HG03108 (cell line): ENCODE results near the gene ABCD1.
"Not testable (repeated sequence)": the region's sequence is repeated elsewhere in the genome, so short reads cannot be mapped to it uniquely, and the experiment has no call there.

Experiments
- ATAC-seq: cut with Tn5 transposase; IDR thresholded peaks from one replicate; pipeline ENCODE4 v1.9.1; 2021; ENCODE audit warnings: moderate library complexity; ENCODE audit not compliant: unreplicated experiment

Gene ABCD1

DNA sequence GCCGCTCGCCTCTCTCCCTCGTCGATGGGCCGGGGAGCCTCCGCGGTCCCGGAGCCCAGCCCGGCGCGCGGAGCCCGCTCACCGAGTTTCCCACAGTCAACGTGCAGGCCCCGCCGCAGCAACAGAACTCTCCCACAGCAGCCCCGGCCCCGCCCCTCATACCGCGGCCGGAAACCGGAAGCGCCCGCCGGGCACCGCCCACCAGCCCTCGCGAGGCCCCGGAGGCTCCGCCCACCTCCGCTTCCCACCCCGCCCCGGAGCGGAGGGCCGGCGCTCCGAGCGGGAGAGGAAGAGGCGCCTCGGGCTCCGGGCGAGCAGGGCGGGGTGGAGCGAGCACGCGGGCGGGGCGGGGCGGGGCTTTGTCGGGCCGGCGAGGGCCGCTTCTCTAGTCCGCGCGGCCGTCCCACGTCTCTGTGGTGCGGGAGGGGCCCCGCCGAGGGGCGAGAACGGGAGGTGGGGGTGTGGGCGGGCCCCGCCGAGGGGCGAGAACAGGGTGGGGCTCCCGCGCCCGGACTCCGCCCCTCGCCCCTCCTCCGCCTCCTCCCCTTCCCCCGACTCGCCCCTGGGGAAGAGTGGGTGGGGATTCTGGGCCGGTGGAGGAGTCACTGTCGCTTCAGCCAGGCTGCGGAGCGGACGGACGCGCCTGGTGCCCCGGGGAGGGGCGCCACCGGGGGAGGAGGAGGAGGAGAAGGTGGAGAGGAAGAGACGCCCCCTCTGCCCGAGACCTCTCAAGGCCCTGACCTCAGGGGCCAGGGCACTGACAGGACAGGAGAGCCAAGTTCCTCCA is at the start of gene ABCD1, which contains the start of gene BCAP31:
Gene ABCD1, plus strand, starts transcription at position 605 of the 787 bp plus-strand sequence. CDS start 411 bp downstream, outside the sequence.
Gene BCAP31, minus strand, starts transcription at position 136 of the 787 bp plus-strand sequence. CDS start 1,143 bp downstream, outside the sequence.
- ATAC-seq, result peak; percentile 51

DNA sequence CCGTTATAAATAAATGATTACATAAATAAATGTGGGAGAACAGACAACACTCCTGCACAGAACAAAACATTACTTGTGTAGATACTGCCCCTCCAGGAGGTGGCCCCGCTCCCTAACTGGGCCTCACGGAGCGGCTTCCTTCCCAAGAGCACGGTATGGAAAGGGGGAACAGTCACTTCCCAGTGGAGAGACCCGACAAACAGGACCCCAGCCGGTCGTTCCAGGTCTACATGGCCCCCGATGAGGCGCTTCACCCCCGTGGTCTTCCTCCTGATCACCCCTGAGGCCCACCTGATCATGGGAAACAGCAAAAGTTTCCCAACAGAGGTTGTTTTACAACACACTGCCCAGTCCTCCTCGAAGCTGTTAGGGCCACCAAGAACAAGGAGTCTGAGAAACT is 43.5 kb upstream of the ABCD1 start:
- no peak for ATAC-seq

- not testable (repeated sequence) for ATAC-seq
Measured at GRCh38 chrX:153683486-153683885, 41.2 kb upstream of the ABCD1 start.

- no peak for ATAC-seq
Measured at GRCh38 chrX:153684467-153685155, 40.0 kb upstream of the ABCD1 start.

DNA sequence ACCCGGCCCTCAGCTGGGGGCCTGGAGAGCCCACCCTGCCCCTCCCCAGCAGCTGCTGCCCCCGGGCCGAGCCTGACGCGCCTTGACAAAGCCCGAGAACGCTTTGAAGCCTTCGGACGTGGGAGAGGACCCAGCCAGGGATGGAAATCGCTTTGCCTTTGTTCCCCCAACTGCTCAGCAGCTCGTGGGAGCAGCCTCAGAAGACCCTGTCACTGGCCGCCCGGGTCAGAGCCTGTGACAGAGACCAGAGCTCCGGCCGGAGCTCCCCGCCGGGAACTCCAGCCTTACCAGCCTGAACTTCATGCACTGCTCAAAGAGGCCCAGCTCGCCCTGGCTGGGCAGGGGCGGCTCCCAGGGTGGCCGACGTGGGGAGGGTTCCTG is 39.5 kb upstream of the ABCD1 start:
- no peak for ATAC-seq

DNA sequence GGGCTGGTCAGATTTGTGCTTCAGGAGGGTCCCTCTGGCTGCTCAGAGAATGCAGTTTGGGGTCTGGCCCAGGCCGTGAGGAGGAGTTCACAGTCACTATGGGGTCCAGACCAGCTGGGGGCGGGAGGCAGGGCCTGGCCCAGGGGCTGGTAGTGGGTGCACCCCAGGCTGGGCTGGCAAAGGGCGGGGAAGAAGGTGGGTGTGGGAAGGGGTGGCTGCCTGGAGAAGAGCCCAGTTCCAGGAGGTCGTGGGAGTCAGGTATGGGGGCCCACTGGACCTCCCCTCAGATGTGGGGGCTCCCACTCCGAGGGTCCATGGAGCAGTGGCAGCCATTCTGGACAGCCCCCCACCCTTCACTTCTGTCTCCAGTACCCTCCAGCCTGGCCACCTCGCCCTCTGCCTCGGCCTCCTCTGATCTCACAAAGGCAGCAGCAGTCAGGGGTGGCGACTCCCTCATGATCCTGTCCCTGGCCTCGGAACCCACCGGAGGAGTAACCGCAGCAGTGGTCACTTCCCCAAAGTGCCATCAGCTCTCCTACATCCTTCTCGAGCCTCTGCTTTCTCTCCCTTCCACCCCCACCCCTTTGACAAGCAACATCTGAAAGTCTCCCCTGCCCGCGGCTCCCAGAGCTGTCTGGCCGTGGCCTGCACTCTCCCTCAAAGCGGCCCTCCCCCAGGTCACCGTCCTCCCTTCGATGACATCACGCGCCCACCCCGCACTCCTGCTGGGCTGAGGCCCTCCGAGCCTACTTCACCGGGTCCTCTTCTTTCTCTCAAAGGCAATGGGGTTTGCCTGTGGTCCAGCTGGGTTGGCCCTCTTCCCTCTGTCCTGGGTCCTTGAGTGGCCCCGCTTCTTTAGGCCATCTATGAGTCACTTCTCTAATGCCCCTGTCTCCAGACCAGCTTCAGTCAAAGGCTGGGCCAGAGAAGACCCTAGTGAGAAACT is 38.6 kb upstream of the ABCD1 start:
- ATAC-seq, result no peak

DNA sequence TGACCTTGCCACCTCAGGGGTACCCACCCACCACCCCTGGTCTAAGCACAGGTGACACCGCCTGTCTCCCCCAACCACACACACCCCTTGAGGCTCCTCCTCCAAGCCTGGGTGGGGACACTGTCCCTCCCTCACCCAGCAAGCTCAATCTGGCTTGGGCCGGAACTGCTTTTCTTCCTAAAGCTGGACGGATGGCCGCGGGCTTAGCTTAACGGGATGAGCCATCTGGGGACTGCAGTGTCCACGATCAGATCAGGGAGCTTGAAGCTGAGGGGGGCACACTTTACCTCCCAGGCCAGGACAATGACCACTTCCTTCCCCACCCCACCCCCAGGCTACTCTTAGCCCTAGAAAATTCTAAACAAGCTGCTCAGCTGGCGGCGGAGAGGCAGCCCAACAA is 37.9 kb upstream of the ABCD1 start:
- ATAC-seq, result no peak

DNA sequence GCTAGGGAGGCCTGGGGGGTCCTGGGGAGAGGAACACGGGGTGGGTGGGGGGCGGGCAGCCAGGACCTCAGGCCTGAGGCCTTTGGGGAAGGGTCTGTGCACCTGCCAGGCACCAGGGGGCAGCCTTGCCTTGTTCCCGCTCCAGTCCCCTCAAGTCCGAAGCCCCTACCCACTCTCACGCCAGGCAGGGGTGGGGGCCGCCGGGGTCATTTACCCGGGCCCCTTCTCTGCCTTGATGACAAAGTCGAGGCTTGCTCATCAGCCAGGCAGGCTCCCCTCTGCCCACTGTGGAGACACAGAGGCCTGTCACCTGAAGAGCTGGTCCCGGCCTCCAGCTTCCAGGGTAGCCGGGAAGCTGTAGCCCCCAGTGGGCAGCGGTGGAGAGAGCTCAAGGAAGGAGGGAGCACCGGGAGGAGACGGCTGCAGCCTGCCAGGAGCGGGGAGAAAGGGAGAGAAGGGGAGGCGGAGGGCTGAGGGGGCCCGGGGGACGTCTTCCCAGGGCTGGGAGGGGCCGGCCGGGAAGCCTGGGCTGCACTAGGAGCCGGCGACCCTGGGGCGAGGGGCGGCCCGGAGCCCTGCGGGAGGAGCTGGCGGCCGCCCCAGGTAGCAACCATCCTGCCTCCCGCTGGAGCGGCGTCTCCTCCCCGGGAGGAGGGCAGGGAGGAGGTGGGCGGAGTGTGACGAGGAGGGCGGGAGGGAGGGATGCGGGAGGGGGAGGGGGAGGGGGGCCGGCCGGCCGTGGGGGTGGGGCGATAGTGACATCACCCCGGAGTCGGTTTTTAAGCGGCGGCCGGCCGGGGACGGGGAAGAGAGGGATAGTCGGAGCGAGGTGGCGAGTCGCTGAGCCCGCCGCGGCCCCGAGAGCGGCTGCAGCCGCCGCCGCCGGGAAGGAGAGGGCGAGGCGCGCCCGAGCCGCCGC is 37.3 kb upstream of the ABCD1 start, which contains the start of gene SLC6A8:
Gene SLC6A8, plus strand, starts transcription at position 806 of the 919 bp plus-strand sequence. CDS start 649 bp downstream, outside the sequence.
- ATAC-seq, result no peak

- ATAC-seq, result no peak
Measured at GRCh38 chrX:153688071-153688470, 36.6 kb upstream of the ABCD1 start.

- no peak for ATAC-seq
Measured at GRCh38 chrX:153688506-153688905, 36.1 kb upstream of the ABCD1 start.

GRCh38 chrX:153688911-153689590 is 35.6 kb upstream of the ABCD1 start:
- no peak for ATAC-seq

- ATAC-seq, result no peak
Measured at GRCh38 chrX:153689654-153690465, 34.8 kb upstream of the ABCD1 start.

DNA sequence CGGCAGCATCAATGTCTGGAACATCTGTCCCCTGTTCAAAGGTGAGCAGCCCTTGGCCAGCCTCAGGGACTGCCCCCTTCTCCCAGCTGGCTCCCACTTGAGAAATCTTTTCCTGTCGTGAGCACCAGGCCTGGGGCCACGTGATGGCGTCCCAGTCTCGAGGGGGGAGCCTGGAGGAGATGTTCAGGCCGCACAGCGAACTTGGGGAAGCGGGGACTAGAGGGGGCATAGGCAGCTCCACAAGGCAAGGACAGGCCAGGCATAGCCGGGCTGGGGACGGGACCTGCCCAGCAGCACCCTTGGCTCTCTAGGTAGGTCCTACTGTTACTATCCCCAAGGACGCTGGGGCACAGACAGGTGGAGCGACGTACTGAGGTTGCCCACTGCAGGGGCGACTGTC is 34.2 kb upstream of the ABCD1 start:
- no peak for ATAC-seq

GRCh38 chrX:153691032-153691827 is 33.4 kb upstream of the ABCD1 start:
- not testable (repeated sequence) for ATAC-seq

DNA sequence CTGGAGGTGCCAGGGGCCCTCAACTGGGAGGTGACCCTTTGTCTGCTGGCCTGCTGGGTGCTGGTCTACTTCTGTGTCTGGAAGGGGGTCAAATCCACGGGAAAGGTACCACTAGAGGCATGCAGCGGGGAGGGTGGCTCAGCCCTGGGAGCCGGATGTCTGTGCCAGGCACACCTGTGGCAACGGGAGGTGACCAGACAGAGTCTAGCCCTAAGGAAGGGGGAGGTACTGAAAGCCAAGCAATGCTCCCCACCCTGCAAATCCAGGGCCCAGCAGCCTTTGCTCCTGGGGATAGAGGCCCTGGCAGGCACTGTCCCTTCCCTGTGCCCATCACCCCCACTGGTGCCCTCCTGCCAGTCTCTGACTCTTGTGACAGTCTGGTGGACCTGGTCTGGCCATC is 32.7 kb upstream of the ABCD1 start:
- no peak for ATAC-seq

DNA sequence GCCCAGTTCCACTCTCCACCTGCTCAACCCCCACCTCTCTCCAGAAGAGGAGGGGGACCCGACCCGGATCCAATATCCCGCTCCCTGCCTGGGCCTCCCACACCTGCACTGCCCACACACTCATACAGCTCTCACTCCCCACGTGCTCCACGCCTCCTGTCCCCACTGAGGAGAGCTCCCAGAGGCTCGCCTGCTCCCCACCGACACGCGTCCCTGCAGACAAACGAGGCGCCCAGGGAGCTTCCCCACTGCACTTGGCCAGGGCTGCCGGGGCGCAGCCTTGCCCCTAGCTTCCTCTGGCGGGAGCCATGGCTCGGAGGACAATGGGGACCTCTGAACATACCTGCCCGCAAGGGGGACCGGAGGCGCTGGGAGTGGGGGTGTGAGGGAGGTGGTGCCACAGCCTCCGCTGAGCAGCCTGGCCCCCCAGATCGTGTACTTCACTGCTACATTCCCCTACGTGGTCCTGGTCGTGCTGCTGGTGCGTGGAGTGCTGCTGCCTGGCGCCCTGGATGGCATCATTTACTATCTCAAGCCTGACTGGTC is 32.0 kb upstream of the ABCD1 start:
- no peak for ATAC-seq
